Subcutaneous abdominal adipose tissue (tissue), 5 donors: ENCODE measurements around the gene DNAJC1.

Experiments used
- H3K27ac ChIP-seq: one replicate; pipeline ENCODE4 v1.7.0; 2013; ENCODE audit warnings: low read depth, mild to moderate bottlenecking, inconsistent platforms, low read length, moderate library complexity
- H3K27me3 ChIP-seq, 5 donors: one replicate each; pipeline ENCODE4 v1.7.0; 2013; ENCODE audit warnings: low read length in 5 of 5, inconsistent platforms in 1 of 5; ENCODE audit not compliant: control insufficient read depth in 5 of 5, insufficient read depth in 4 of 5
- H3K36me3 ChIP-seq, 5 donors: one replicate each; pipeline ENCODE4 v1.7.0; 2013; ENCODE audit warnings: low read length in 5 of 5; ENCODE audit not compliant: control insufficient read depth in 5 of 5, insufficient read depth in 5 of 5
- H3K4me1 ChIP-seq, 5 donors: one replicate each; pipeline ENCODE4 v1.7.0; 2013; ENCODE audit warnings: low read length in 5 of 5, mild to moderate bottlenecking in 3 of 5, moderate library complexity in 1 of 5; ENCODE audit not compliant: control insufficient read depth in 5 of 5, insufficient read depth in 5 of 5
- H3K4me3 ChIP-seq, 5 donors: one replicate each; pipeline ENCODE4 v1.7.0; 2013; ENCODE audit warnings: low read length in 5 of 5, low read depth in 1 of 5
- H3K9ac ChIP-seq, 5 donors: one replicate each; pipeline ENCODE4 v1.7.0; 2013; ENCODE audit warnings: low read length in 5 of 5, mild to moderate bottlenecking in 4 of 5, moderate library complexity in 3 of 5
- H3K9me3 ChIP-seq, 5 donors: one replicate each; pipeline ENCODE4 v1.7.0; 2013; ENCODE audit warnings: low read length in 5 of 5; ENCODE audit not compliant: control insufficient read depth in 5 of 5
- donor health status: healthy.
- donor health status: healthy.
- donor health status: healthy.
- donor health status: healthy.
- donor health status: healthy.

The DNAJC1 gene

DNA sequence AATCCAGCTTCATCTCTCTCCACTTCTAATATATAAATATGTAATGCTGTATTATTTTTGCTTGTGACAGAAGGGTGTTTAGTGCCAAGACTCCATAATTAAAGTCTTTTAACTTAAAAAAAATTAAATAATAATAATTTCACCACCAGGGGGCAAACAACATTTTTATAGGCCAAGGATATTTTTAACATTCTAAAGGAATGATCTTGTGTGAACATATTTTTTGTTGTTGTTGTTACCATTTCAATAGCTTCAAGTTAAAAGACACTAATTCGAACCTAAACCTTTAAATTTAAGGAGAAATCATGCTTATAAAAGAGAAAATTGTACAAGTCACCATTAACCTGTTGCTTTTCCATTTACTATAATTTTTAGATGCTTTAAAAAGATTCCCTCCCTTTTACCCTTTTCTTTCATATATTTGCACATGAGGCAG is 7.5 kb upstream of the DNAJC1 start:
- Histone ChIP-seq H3K27ac (no peak overlapping the region), H3K36me3 (no peaks in the 10 kb centered on the region), H3K4me1 (no peaks in the 10 kb centered on the region), H3K27me3 (no peaks in the 10 kb centered on the region), H3K4me3 (no peak overlapping the region), H3K9me3 (no peaks in the 10 kb centered on the region), H3K9ac (no peak overlapping the region)

DNA sequence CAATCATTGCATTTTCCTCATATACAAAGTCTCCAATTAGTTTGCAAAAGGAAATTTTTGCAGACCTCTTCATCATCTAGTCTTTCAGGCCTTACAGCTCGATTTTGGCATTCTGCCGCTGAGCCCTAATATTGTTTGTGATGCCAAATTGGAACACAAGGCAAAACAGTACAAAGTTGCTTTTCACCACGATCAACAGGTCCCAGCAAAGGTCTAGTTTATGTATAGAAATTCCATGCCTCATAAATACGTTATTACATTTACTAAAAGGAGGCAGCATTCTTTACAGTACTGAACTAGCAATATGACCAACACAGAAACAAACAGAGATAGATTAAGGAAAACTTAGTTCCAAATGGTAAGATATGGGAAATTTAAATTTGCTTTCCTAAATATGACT is 7.0 kb upstream of the DNAJC1 start:
- H3K4me1 ChIP-seq: no peaks in the 10 kb centered on the region
- H3K9ac ChIP-seq: no peak overlapping the region
- no peaks in the 10 kb centered on the region for H3K36me3 ChIP-seq
- H3K27me3 ChIP-seq: no peaks in the 10 kb centered on the region
- no peak overlapping the region for H3K27ac ChIP-seq
- H3K4me3 ChIP-seq: no peak overlapping the region
- H3K9me3 ChIP-seq: no peaks in the 10 kb centered on the region

DNA sequence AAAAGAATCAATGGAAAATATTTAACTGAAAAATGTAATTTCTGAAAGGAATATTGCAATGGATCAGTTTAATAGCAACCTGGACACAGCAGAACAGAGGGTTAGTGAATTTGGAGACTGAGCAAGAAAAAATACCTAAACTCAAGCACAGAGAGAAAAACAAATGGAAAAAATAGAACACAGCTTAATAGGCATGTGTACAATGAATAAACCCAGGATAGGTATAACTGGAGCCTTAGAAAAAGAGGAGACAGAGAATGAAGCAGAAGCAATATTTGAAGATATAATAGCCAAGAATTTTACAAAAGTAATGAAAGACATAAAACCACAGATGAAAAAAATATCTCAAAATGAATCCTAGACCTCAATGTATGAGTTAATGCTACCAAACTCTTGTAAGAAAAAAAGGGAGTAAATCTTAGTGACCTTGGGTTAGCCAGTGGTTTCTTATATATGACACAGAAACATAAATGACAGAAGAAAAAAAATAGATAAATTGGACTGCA is 2.9 kb upstream of the DNAJC1 start:
- Histone ChIP-seq H3K36me3 (no peaks in the 10 kb centered on the region), H3K4me3 (no peak overlapping the region), H3K9ac (no peak overlapping the region), H3K9me3 (no peaks in the 10 kb centered on the region), H3K4me1 (peaks cover 0 to 18% (median 15%) of the 10 kb centered on the region in 5 donors), H3K27me3 (no peaks in the 10 kb centered on the region), H3K27ac (no peak overlapping the region)

DNA sequence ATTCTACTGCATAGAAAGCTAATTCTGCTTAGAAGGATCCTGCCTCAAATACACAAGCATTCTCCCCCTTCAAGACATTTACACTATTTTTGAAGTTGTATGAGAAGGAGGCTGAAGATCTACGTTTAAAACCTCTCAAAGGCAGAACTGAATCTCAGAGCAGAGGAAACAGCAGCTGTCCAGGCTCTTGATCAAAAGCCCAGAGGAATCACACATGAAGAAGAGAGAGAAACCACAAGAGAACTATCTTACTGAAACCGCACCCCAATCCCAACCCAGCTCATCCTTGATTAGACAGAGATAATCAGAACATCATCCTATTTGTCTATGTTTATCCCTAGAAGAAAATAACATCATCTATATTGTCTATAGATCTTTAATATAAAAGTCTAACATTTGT is 2.2 kb upstream of the DNAJC1 start:
- no peak overlapping the region for H3K9ac ChIP-seq
- no peaks in the 10 kb centered on the region for H3K9me3 ChIP-seq
- no peaks in the 10 kb centered on the region for H3K27me3 ChIP-seq
- no peak overlapping the region for H3K4me3 ChIP-seq
- no peak overlapping the region for H3K27ac ChIP-seq
- H3K4me1 ChIP-seq: peaks cover 0 to 18% (median 15%) of the 10 kb centered on the region in 5 donors
- no peaks in the 10 kb centered on the region for H3K36me3 ChIP-seq

DNA sequence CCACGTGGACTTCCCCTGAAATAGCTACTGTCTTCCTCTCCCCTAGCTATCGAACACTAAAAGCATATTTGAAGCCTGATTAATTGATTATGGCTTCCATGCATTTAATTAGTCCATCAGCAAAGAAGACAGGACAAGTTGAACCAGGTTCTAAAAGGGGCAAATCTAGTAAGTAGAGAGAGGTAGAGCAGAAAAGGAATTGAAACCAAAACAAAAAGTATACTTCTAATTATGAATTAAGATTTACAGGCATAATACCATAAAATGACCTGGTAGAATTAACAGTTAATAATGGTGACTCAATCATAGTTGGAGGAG is 393 bp upstream of the DNAJC1 start:
- H3K27me3 ChIP-seq: no peaks in the 10 kb centered on the region
- peak overlapping the region in 4 of 5 donors; percentile 55 to 89 (median 76) for H3K9ac ChIP-seq
- H3K4me1 ChIP-seq: peaks cover 0 to 18% (median 15%) of the 10 kb centered on the region in 5 donors
- no peaks in the 10 kb centered on the region for H3K9me3 ChIP-seq
- H3K4me3 ChIP-seq: peak overlapping the region; percentile 76 to 91 (median 88)
- peak overlapping the region; percentile 89 for H3K27ac ChIP-seq
- no peaks in the 10 kb centered on the region for H3K36me3 ChIP-seq

DNA sequence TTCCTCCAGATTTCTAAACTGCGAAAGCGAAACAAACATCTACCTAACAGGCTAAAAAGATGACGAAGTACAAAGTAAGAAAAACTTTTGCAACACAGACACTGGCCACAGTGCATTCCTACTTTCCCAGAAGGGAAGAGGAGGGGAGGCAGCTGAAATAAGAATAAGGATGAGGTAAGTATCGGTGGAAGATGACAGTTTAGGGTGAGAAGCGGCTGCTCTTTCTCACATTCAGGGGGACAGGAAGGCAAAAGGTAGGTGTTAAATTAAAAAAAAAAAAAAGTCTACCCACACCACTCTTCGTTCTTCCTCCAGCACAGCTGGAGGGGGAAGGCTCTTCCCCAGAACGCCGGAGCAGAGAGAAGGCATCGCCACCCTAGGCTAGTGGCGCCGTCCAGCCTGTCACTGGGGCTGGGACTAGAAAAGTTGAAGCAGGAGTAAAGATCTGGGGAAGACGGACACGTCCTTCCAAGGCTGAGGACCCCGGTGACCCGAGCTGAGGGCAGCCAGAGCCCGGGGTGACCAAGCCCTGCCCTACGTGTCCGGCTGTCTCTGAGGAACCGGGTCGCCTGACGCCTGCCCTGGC is 846 bp downstream of the DNAJC1 start:
- H3K36me3 ChIP-seq: no peaks in the 10 kb centered on the region
- no peaks in the 10 kb centered on the region for H3K9me3 ChIP-seq
- peaks cover 0 to 18% (median 15%) of the 10 kb centered on the region in 5 donors for H3K4me1 ChIP-seq
- H3K27me3 ChIP-seq: no peaks in the 10 kb centered on the region
- H3K27ac ChIP-seq: peak overlapping the region; percentile 89
- peak overlapping the region; percentile 76 to 93 (median 89) for H3K9ac ChIP-seq
- peak overlapping the region; percentile 86 to 91 (median 88) for H3K4me3 ChIP-seq

DNA sequence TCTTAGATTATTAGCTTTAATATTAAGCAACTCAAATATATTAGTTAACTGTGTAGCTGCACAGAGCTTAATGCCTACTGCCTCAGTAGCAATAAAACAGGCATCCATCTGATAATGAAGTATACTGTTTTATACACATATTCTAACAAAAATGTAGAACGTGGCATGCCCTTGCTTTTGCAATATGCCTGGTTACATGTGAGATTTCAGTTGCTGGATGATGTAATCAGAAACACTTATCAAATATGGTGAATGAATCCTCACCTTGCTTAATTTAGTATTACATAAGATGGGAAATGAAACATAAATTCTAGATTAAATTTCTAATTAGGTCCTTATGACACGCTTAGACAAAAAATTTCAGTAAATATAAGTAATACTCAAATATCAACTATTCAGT is 8.0 kb downstream of the DNAJC1 start:
- H3K27me3 ChIP-seq: no peaks in the 10 kb centered on the region
- H3K9ac ChIP-seq: no peak overlapping the region
- H3K4me1 ChIP-seq: peaks cover 0 to 2% (median 0%) of the 10 kb centered on the region in 5 donors
- no peak overlapping the region for H3K4me3 ChIP-seq
- no peaks in the 10 kb centered on the region for H3K36me3 ChIP-seq
- H3K9me3 ChIP-seq: no peaks in the 10 kb centered on the region
- H3K27ac ChIP-seq: no peak overlapping the region

DNA sequence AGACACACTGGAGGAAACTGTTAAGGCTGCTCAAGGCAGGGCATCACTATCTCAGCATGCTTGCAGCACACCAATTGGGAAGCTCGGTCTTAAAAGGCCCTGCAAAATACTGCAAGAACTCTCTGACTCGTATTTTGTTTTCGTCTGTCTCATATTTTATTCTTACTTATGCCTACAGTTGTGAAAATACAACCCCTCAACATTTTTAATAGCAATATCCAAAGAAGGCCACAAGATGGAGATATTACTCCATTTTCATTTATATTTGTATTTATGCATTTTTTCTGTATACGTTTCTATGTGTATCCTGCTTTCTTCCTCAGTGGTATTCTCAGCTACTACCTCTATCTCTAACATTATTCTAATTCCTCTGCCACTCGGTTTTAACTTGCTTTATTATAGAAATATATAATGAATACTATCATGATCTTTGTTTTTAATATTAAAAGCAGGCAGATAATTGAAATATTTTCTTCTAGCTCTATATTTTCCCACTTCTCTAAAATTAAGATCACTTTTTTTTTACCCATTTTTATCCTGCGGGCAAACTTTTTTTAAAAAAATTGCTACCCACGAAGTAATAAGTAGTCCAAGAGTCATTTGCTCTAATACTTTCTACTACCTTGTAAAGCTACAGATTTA is 10.0 kb downstream of the DNAJC1 start:
- Histone ChIP-seq H3K36me3 (no peaks in the 10 kb centered on the region), H3K4me3 (no peak overlapping the region)

DNA sequence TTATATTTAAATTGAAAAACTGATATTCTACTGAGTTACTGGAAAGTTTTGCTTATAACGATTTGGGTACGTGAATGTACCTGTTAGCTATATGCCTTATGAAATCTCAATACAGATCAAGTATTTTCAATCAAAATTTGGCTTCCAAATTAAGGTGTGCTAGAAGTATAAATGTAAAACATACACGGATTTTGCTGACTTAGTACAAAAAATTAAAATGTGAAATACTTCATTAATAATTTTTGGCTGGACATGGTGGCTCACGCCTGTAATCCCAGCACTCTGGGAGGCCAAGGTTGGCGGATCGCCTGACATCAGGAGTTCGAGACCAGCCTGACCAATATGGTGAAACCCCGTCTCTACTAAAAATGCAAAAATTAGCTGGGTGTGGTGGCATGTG is 11.7 kb downstream of the DNAJC1 start:
- Histone ChIP-seq H3K4me1 (peaks cover 0 to 2% (median 0%) of the 10 kb centered on the region in 5 donors), H3K9ac (no peak overlapping the region), H3K27me3 (no peaks in the 10 kb centered on the region), H3K9me3 (no peaks in the 10 kb centered on the region), H3K36me3 (no peaks in the 10 kb centered on the region), H3K27ac (no peak overlapping the region), H3K4me3 (no peak overlapping the region)

More for the DNA sequence above, 10.0 kb downstream of the DNAJC1 start:
- no peaks in the 10 kb centered on the region for H3K27me3 ChIP-seq
- no peak overlapping the region for H3K27ac ChIP-seq
- H3K9ac ChIP-seq: no peak overlapping the region
- H3K9me3 ChIP-seq: no peaks in the 10 kb centered on the region
- peaks cover 0 to 2% (median 0%) of the 10 kb centered on the region in 5 donors for H3K4me1 ChIP-seq

DNA sequence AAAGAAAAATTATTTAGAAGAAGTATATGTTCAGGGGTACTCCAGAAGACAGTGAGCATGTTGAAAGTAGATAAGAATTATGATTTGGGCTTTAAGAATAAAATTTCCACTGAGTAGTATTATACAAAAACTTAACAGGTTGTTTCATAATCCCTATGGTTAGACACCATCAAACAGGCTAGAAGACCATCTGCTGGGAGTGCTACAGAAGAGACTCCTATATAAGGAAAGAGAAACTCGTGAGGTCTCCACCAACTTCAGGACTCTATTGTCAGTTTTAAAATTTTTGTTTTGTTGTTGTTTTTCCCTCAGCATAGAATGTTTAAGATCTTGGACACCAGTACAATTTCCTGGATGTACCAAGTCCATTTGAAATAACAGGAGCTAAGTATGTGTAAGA is 13.1 kb downstream of the DNAJC1 start:
- no peak overlapping the region for H3K27ac ChIP-seq
- H3K27me3 ChIP-seq: no peaks in the 10 kb centered on the region
- no peaks in the 10 kb centered on the region for H3K36me3 ChIP-seq
- H3K9ac ChIP-seq: no peak overlapping the region
- H3K4me3 ChIP-seq: no peak overlapping the region
- H3K4me1 ChIP-seq: peaks cover 0 to under 1% (median 0%) of the 10 kb centered on the region in 5 donors
- peaks cover 0 to 3% (median 0%) of the 10 kb centered on the region in 5 donors for H3K9me3 ChIP-seq
